Activated CD4-positive, alpha-beta T cell treated with anti-CD3 and anti-CD28 coated beads, Interleukin-2, amount 50 U/mL, for 1 hour (primary cell): ENCODE results near the gene PABPC3.

Experiments
- DNase-seq: peaks from one replicate; pipeline ENCODE4 v3.0.0-alpha.2; 2020

PABPC3 gene

GRCh38 chr13:25112695-25113255 lies 16.8 kb downstream of the PABPC3 start:
- no peak for DNase-seq

GRCh38 chr13:25114220-25114619 lies 18.3 kb downstream of the PABPC3 start:
- DNase-seq = peak; percentile 41

- DNase-seq = no peak
Observed at GRCh38 chr13:25116044-25116443, 20.1 kb downstream of the PABPC3 start.

GRCh38 chr13:25117312-25117711 lies 21.4 kb downstream of the PABPC3 start:
- DNase-seq = no peak

GRCh38 chr13:25118378-25118905 lies 22.5 kb downstream of the PABPC3 start:
- DNase-seq = no peak

- DNase-seq = no peak
Observed at GRCh38 chr13:25130944-25131343, 35.0 kb downstream of the PABPC3 start.

- DNase-seq = no peak
Observed at GRCh38 chr13:25131881-25132420, 36.0 kb downstream of the PABPC3 start.

- no peak for DNase-seq
Observed at GRCh38 chr13:25132751-25133390, 36.9 kb downstream of the PABPC3 start.

GRCh38 chr13:25135896-25136295 lies 40.0 kb downstream of the PABPC3 start:
- no peak for DNase-seq

GRCh38 chr13:25136880-25137787 lies 41.2 kb downstream of the PABPC3 start:
- DNase-seq = no peak

- DNase-seq = no peak
Observed at GRCh38 chr13:25137788-25138115, 41.8 kb downstream of the PABPC3 start.

- no peak for DNase-seq
Observed at GRCh38 chr13:25141042-25141441, 45.1 kb downstream of the PABPC3 start.

GRCh38 chr13:25143706-25144105 lies 47.8 kb downstream of the PABPC3 start:
- DNase-seq = no peak

- no peak for DNase-seq
Observed at GRCh38 chr13:25147638-25148401, 51.9 kb downstream of the PABPC3 start.

GRCh38 chr13:25148402-25148771 lies 52.5 kb downstream of the PABPC3 start:
- no peak for DNase-seq
